ENCODE measurements around the gene SUN2.

Gene SUN2

GRCh38 chr22:38738475-38739070, 17.2 kb downstream of the SUN2 start:
- TF ChIP-seq CTCF (IDR thresholded peaks at IDR 0.05; ENCODE audit: control extremely low read depth, extremely low read depth, low read depth, missing control alignments): no peak
- DNase-seq (ENCODE audit: extremely low spot score): no peak
- ChIA-PET POLR2A (no interaction called here), CTCF (interaction anchor here (7.4 kb wide), 1 partner anchor 15 kb away, joined by 70 read pairs; no protein-coding TSS in a partner anchor)

GRCh38 chr22:38737302-38738060, 18.3 kb downstream of the SUN2 start:
- ChIA-PET POLR2A (no interaction called here), CTCF (interaction anchor here (1.7 to 7.4 kb wide), 2 partner anchors 8 to 13 kb away, joined by 6 to 70 read pairs; no protein-coding TSS in a partner anchor)
- no peak for DNase-seq (ENCODE audit: extremely low spot score)

GRCh38 chr22:38736257-38736570, 19.6 kb downstream of the SUN2 start:
- CTCF ChIA-PET: interaction anchor here (0.6 to 7.4 kb wide), 3 partner anchors 10 to 353 kb away, joined by 4 to 70 read pairs (median 6); no protein-coding TSS in a partner anchor
- POLR2A ChIA-PET: no interaction called here
- TF ChIP-seq CTCF (IDR thresholded peaks at IDR 0.05; ENCODE audit: control extremely low read depth, extremely low read depth, low read depth, missing control alignments): no peak

More at GRCh38 chr22:38737302-38738060, 18.3 kb downstream of the SUN2 start:
- no peak for TF ChIP-seq CTCF (IDR thresholded peaks at IDR 0.05; ENCODE audit: control extremely low read depth, extremely low read depth, low read depth, missing control alignments)

GRCh38 chr22:38735465-38736256, 20.1 kb downstream of the SUN2 start:
- CTCF ChIA-PET: interaction anchor here (0.6 to 7.4 kb wide), 5 partner anchors 10 to 353 kb away, joined by 4 to 70 read pairs (median 13); no protein-coding TSS in a partner anchor
- no peak for TF ChIP-seq CTCF (IDR thresholded peaks at IDR 0.05; ENCODE audit: control extremely low read depth, extremely low read depth, low read depth, missing control alignments)
- POLR2A ChIA-PET: interaction anchor here (1.0 to 1.4 kb wide), 2 partner anchors 17 to 21 kb away, joined by 3 to 4 read pairs; no protein-coding TSS in a partner anchor
- DNase-seq (ENCODE audit: extremely low spot score): no peak

More at GRCh38 chr22:38736257-38736570, 19.6 kb downstream of the SUN2 start:
- DNase-seq (ENCODE audit: extremely low spot score): no peak

- ChIA-PET CTCF (interaction anchor here (1.4 to 7.4 kb wide), 6 partner anchors 8 to 31 kb away, joined by 4 to 70 read pairs (median 11); no protein-coding TSS in a partner anchor), POLR2A (interaction anchor here (1.0 to 1.4 kb wide), 2 partner anchors 17 to 21 kb away, joined by 3 to 4 read pairs; no protein-coding TSS in a partner anchor)
- TF ChIP-seq CTCF (IDR thresholded peaks at IDR 0.05; ENCODE audit: control extremely low read depth, extremely low read depth, low read depth, missing control alignments): no peak
- no peak for DNase-seq (ENCODE audit: extremely low spot score)
Observed at GRCh38 chr22:38735126-38735464, 20.7 kb downstream of the SUN2 start.
